GM12878 (cell line): ENCODE data around the gene MEOX1. TPM values are rescaled to one million over a fixed set of nuclear protein-coding genes. Genes with fewer than 3 reads are reported as not detected.

Experiments used
- NFIC ChIP-seq: IDR thresholded peaks from 2 replicates; pipeline ENCODE4 v1.6.1; 2012; ENCODE audit warnings: low read depth, mild to moderate bottlenecking, inconsistent platforms, low read length, moderate library complexity
- NR2C1 ChIP-seq: fragments of 450-650 bp; IDR thresholded peaks from 2 replicates; pipeline ENCODE4 v1.6.1; 2017; ENCODE audit warnings: antibody characterized with exemption, mild to moderate bottlenecking, moderate library complexity
- SPI1 ChIP-seq: IDR thresholded peaks from 2 replicates; pipeline ENCODE4 v1.6.1; 2011; ENCODE audit warnings: low read depth, mild to moderate bottlenecking, low read length, moderate library complexity, borderline replicate concordance; ENCODE audit not compliant: insufficient read depth
- TCF3 ChIP-seq: IDR thresholded peaks from 2 replicates; pipeline ENCODE4 v1.6.1; 2012; ENCODE audit warnings: low read depth, mild to moderate bottlenecking, low read length, borderline replicate concordance; ENCODE audit not compliant: insufficient read depth
- ZNF622 ChIP-seq: fragments of 450-650 bp; IDR thresholded peaks from 2 replicates; pipeline ENCODE4 v1.6.1; 2017; ENCODE audit warnings: mild to moderate bottlenecking, inconsistent platforms
- ZZZ3 ChIP-seq: IDR thresholded peaks from 2 replicates; pipeline ENCODE4 v1.6.1; 2011; ENCODE audit warnings: low read depth; ENCODE audit not compliant: control insufficient read depth, insufficient read length
- polyA plus RNA-seq, 11 experiments: library from polyadenylated mRNA; depleted of rRNA in 4 of 11; unstranded in 6 of 11; stranded (reverse) in 5 of 11; fragments of >200 nt; fragmentation: Nextera tagmentation in 4 of 11; fragmentation: Illumina TruSeq in 1 of 11; extraction: Ambion mirVana in 4 of 11; extraction: Trizol in 1 of 11; gene quantifications; 1 replicate in 1 of 11; 2 replicates in 10 of 11; pipeline versions ENCODE4 v1.2.1 to v1.2.3, GENCODE V29; 2011 to 2016; ENCODE audit warnings: inconsistent platforms in 2 of 11, missing spikeins in 2 of 11, low read depth in 1 of 11
- total RNA-seq, 4 experiments: library from RNA; depleted of rRNA in 3 of 4; stranded (reverse); fragments of >200 nt in 3 of 4; fragmentation: Illumina TruSeq in 1 of 4; extraction: Trizol in 1 of 4; gene quantifications; 2 replicates each; pipeline versions ENCODE4 v1.2.1 to v1.2.3, GENCODE V29; 2013 to 2021
- TF ChIP-seq, protein P1 (sequence below): IDR thresholded peaks from 2 replicates; pipeline ENCODE4 v1.6.1; 2012; ENCODE audit warnings: improper control_type of control experiment, low read depth, low read length; ENCODE audit not compliant: insufficient replicate concordance
- TF ChIP-seq, protein P2 (sequence below), 3 experiments: IDR thresholded peaks in 2 of 3; conservative IDR thresholded peaks in 1 of 3; 2 replicates each; pipeline ENCODE4 v1.5.1; 2011; ENCODE audit warnings: low read depth in 3 of 3, low read length in 3 of 3, mild to moderate bottlenecking in 3 of 3, control low read depth in 2 of 3, moderate library complexity in 2 of 3, inconsistent platforms in 1 of 3, mixed read lengths in 1 of 3; ENCODE audit not compliant: control insufficient read depth in 2 of 3, insufficient read depth in 1 of 3; ENCODE audit errors: extremely low read depth in 1 of 3
- TF ChIP-seq, protein P3 (sequence below): IDR thresholded peaks from 2 replicates; pipeline ENCODE4 v1.6.1; 2012; ENCODE audit warnings: low read length, inconsistent platforms

The MEOX1 gene
- total and polyA plus RNA-seq, 10 of the 15 experiments (the other 5 are each of a cell fraction or from before 2014, with no cell fraction given): 0.19 to 9.4 (median 0.46) TPM

DNA sequence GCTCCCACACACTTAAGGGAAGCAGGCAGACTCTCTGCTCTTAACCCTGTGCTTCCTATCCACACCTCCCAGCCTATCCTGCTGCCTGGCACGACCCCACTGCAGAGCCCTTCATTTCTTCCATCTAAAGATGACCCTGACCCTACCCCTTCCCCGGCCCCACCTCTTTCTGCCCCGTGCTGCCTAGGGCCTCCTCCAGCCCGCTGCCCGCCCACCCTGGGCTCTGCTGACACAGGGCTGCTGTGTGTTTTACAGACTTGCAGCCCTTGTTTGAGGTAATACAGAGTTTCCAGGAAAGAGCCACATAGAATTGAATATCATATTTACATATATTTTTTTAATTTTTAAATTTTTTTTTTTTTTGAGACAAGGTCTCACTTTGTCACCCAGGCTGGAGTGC lies 42.0 kb downstream of the MEOX1 start (continued):
- TF ChIP-seq, protein P1, sequence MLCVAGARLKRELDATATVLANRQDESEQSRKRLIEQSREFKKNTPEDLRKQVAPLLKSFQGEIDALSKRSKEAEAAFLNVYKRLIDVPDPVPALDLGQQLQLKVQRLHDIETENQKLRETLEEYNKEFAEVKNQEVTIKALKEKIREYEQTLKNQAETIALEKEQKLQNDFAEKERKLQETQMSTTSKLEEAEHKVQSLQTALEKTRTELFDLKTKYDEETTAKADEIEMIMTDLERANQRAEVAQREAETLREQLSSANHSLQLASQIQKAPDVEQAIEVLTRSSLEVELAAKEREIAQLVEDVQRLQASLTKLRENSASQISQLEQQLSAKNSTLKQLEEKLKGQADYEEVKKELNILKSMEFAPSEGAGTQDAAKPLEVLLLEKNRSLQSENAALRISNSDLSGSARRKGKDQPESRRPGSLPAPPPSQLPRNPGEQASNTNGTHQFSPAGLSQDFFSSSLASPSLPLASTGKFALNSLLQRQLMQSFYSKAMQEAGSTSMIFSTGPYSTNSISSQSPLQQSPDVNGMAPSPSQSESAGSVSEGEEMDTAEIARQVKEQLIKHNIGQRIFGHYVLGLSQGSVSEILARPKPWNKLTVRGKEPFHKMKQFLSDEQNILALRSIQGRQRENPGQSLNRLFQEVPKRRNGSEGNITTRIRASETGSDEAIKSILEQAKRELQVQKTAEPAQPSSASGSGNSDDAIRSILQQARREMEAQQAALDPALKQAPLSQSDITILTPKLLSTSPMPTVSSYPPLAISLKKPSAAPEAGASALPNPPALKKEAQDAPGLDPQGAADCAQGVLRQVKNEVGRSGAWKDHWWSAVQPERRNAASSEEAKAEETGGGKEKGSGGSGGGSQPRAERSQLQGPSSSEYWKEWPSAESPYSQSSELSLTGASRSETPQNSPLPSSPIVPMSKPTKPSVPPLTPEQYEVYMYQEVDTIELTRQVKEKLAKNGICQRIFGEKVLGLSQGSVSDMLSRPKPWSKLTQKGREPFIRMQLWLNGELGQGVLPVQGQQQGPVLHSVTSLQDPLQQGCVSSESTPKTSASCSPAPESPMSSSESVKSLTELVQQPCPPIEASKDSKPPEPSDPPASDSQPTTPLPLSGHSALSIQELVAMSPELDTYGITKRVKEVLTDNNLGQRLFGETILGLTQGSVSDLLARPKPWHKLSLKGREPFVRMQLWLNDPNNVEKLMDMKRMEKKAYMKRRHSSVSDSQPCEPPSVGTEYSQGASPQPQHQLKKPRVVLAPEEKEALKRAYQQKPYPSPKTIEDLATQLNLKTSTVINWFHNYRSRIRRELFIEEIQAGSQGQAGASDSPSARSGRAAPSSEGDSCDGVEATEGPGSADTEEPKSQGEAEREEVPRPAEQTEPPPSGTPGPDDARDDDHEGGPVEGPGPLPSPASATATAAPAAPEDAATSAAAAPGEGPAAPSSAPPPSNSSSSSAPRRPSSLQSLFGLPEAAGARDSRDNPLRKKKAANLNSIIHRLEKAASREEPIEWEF: no peak
- no peak for TF ChIP-seq NFIC
- TF ChIP-seq, protein P2, sequence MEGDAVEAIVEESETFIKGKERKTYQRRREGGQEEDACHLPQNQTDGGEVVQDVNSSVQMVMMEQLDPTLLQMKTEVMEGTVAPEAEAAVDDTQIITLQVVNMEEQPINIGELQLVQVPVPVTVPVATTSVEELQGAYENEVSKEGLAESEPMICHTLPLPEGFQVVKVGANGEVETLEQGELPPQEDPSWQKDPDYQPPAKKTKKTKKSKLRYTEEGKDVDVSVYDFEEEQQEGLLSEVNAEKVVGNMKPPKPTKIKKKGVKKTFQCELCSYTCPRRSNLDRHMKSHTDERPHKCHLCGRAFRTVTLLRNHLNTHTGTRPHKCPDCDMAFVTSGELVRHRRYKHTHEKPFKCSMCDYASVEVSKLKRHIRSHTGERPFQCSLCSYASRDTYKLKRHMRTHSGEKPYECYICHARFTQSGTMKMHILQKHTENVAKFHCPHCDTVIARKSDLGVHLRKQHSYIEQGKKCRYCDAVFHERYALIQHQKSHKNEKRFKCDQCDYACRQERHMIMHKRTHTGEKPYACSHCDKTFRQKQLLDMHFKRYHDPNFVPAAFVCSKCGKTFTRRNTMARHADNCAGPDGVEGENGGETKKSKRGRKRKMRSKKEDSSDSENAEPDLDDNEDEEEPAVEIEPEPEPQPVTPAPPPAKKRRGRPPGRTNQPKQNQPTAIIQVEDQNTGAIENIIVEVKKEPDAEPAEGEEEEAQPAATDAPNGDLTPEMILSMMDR (IDR thresholded peaks at IDR 0.05 in 2 of 3, conservative IDR thresholded peaks at IDR 0.05 in 1 of 3; ENCODE audit: control insufficient read depth in 2 of 3, extremely low read depth in 1 of 3, insufficient read depth in 1 of 3, low read depth in 3 of 3, low read length in 3 of 3): no peak
- TF ChIP-seq ZNF622: no peak
- no peak for TF ChIP-seq ZZZ3
- TF ChIP-seq, protein P3, sequence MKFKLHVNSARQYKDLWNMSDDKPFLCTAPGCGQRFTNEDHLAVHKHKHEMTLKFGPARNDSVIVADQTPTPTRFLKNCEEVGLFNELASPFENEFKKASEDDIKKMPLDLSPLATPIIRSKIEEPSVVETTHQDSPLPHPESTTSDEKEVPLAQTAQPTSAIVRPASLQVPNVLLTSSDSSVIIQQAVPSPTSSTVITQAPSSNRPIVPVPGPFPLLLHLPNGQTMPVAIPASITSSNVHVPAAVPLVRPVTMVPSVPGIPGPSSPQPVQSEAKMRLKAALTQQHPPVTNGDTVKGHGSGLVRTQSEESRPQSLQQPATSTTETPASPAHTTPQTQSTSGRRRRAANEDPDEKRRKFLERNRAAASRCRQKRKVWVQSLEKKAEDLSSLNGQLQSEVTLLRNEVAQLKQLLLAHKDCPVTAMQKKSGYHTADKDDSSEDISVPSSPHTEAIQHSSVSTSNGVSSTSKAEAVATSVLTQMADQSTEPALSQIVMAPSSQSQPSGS: no peak
- TF ChIP-seq SPI1: no peak
- no peak for TF ChIP-seq NR2C1
- TF ChIP-seq TCF3: no peak
